ENCODE data around the gene SPEM1. TPM values are rescaled to one million over a fixed set of nuclear protein-coding genes. Genes with fewer than 3 reads are reported as not detected.

Gene SPEM1
- total RNA-seq, 1 donor from 2014 or later = not detected

DNA sequence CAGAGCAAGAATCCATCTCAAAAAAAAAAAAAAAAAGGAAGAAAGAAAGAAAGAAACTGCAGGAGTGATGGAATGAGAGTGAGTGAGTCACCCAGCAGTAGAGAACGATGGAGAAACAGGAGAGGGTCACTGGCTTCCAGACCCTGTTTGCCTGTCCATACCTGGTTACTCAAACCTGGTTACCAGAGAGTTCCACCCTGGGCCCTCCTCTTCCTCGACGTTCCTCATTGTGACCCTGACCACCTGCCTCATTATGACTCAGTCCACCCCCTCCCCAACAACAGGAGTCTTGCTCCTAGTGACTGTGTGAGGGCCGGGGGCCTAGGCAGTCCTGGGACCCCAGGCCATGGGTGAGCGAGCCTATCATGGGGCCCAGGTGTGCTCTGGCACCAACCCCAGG, 8.4 kb downstream of the SPEM1 start, which contains the start of gene SPEM3:
Gene SPEM3 (plus strand): TSS at position 301 of the 400 bp plus-strand sequence. CDS start 46 bp downstream, at position 347.
- no peak for TF ChIP-seq CTCF (IDR thresholded peaks at IDR 0.05; ENCODE audit: borderline replicate concordance)
- Histone ChIP-seq H3K36me3 (no peaks in the 10 kb centered on the region), H3K4me3 (no peak within 1 kb of the TSS), H3K27ac (replicated peaks) (no peak within 1 kb of the TSS), H3K4me1 (no peaks in the 10 kb centered on the region), H3K27me3 (ENCODE audit: low read depth) (no peaks in the 10 kb centered on the region), H3K9me3 (replicated peaks) (no peaks in the 10 kb centered on the region)
- no peak for DNase-seq
- intact Hi-C loops (cut with micrococcal nuclease) = no loop called here

DNA sequence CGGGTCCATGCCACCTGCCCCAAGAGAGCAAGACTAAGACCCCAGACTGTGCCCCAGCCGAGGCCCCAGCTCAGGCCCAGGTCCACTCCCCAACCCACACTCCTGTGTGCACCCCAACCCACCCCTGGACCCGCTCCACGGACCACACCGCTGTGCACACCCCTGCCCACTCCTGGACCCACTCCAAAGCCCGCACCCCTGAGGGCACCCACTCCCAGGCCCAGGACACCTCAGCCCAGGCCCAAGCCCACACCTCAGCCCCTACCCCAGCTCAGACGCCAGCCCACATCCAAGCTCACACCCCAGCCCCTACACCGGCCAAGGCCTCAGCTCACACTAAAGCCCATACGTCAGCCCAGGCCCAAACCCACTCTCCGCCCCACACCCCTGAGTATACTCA, 9.6 kb downstream of the SPEM1 start:
- Histone ChIP-seq H3K4me1 (peaks cover under 1% of the 10 kb centered on the region), H3K27ac (replicated peaks) (no peak overlapping the region), H3K4me3 (no peak overlapping the region), H3K36me3 (no peaks in the 10 kb centered on the region), H3K9me3 (replicated peaks) (no peaks in the 10 kb centered on the region), H3K27me3 (ENCODE audit: low read depth) (no peaks in the 10 kb centered on the region)
- no peak for DNase-seq
- TF ChIP-seq CTCF (IDR thresholded peaks at IDR 0.05; ENCODE audit: borderline replicate concordance) = no peak
- intact Hi-C loops (cut with micrococcal nuclease) = no loop called here

- no peaks in the 10 kb centered on the region for H3K9me3 ChIP-seq (replicated peaks)
- no peak overlapping the region for H3K4me3 ChIP-seq
- H3K4me1 ChIP-seq = peaks cover 15% of the 10 kb centered on the region
- no peak for DNase-seq
- no peaks in the 10 kb centered on the region for H3K36me3 ChIP-seq
- no peak overlapping the region for H3K27ac ChIP-seq (replicated peaks)
- intact Hi-C loops (cut with micrococcal nuclease) = no loop called here
- TF ChIP-seq CTCF (IDR thresholded peaks at IDR 0.05; ENCODE audit: borderline replicate concordance) = no peak
- no peaks in the 10 kb centered on the region for H3K27me3 ChIP-seq (ENCODE audit: low read depth)
These were observed 11.1 kb downstream of the SPEM1 start for GRCh38 chr17:7431231-7431630.

- no peaks in the 10 kb centered on the region for H3K27me3 ChIP-seq (ENCODE audit: low read depth)
- intact Hi-C loops (cut with micrococcal nuclease) = no loop called here
- H3K4me3 ChIP-seq = no peak overlapping the region
- no peak for TF ChIP-seq CTCF (IDR thresholded peaks at IDR 0.05; ENCODE audit: borderline replicate concordance)
- no peaks in the 10 kb centered on the region for H3K36me3 ChIP-seq
- H3K4me1 ChIP-seq = peaks cover 25% of the 10 kb centered on the region
- no peaks in the 10 kb centered on the region for H3K9me3 ChIP-seq (replicated peaks)
- H3K27ac ChIP-seq (replicated peaks) = no peak overlapping the region
- no peak for DNase-seq
These were observed 12.2 kb downstream of the SPEM1 start for GRCh38 chr17:7432296-7432695.

GRCh38 chr17:7435676-7436555, 15.8 kb downstream of the SPEM1 start:
- peaks cover 61% of the 10 kb centered on the region for H3K4me1 ChIP-seq
- H3K27ac ChIP-seq (replicated peaks) = peak overlapping the region; percentile 75
- no peaks in the 10 kb centered on the region for H3K9me3 ChIP-seq (replicated peaks)
- intact Hi-C loops (cut with micrococcal nuclease) = no loop called here
- H3K4me3 ChIP-seq = peak overlapping the region; percentile 69
- no peaks in the 10 kb centered on the region for H3K36me3 ChIP-seq
- peak; percentile 45 for DNase-seq
- peaks cover 28% of the 10 kb centered on the region for H3K27me3 ChIP-seq (ENCODE audit: low read depth)
- no peak for TF ChIP-seq CTCF (IDR thresholded peaks at IDR 0.05; ENCODE audit: borderline replicate concordance)
